ENCODE results near the gene STH. TPM values are rescaled to one million over a fixed set of nuclear protein-coding genes. Genes with fewer than 3 reads are reported as not detected.

STH gene
- total and polyA plus RNA-seq, 9 of the 15 experiments (the other 6 are each of a cell fraction or from before 2014, with no cell fraction given): not detected

DNA sequence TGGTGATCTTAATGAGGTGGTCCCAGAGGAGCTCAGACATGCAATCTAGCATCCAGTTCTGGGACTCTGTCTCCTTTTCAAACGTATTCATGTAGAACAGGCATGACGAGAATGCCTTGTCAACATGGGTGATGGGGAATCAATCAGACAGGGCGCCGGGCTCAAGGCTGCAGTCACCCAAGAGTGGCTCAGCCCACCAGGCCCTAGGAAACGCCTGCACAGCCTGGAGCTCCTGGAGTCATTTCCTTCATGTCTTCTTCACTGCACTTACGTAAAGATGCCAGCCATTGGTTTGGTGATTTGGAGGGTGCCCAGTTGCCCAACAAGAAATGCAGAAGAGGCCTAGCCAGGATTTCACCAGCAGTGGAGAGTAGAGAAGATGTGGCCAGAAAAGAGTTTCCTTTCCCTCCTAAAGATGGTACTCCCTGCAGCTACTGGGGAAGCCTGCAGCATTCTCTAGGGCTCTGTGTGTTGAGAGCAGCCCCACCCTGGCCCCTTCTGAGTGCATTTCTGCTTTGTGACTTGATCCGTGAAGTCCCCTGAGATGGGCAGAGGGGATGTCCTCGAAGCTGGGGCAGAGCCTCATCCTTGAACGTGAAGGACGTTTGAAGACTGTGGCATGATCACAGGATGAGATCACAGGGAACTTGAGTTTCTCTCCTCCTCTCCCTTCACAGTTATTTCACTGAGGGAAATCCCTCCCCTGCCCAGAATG lies 24.0 kb upstream of the STH start (continued):
- TF ChIP-seq, protein P1, sequence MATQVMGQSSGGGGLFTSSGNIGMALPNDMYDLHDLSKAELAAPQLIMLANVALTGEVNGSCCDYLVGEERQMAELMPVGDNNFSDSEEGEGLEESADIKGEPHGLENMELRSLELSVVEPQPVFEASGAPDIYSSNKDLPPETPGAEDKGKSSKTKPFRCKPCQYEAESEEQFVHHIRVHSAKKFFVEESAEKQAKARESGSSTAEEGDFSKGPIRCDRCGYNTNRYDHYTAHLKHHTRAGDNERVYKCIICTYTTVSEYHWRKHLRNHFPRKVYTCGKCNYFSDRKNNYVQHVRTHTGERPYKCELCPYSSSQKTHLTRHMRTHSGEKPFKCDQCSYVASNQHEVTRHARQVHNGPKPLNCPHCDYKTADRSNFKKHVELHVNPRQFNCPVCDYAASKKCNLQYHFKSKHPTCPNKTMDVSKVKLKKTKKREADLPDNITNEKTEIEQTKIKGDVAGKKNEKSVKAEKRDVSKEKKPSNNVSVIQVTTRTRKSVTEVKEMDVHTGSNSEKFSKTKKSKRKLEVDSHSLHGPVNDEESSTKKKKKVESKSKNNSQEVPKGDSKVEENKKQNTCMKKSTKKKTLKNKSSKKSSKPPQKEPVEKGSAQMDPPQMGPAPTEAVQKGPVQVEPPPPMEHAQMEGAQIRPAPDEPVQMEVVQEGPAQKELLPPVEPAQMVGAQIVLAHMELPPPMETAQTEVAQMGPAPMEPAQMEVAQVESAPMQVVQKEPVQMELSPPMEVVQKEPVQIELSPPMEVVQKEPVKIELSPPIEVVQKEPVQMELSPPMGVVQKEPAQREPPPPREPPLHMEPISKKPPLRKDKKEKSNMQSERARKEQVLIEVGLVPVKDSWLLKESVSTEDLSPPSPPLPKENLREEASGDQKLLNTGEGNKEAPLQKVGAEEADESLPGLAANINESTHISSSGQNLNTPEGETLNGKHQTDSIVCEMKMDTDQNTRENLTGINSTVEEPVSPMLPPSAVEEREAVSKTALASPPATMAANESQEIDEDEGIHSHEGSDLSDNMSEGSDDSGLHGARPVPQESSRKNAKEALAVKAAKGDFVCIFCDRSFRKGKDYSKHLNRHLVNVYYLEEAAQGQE (IDR thresholded peaks at IDR 0.05; ENCODE audit: borderline replicate concordance): no peak
- TF ChIP-seq, protein P1 (CRISPR knock-in tag; IDR thresholded peaks at IDR 0.05; ENCODE audit: low read depth): no peak

Data from K562 (cell line).